OCI-LY1 (cell line): ENCODE data around the gene KCNMB2.

ENCODE experiments used
- H2AFZ ChIP-seq: fragments of 200-600 bp; sonication (generic), shearing (Covaris generic); 2 replicates; pipeline ENCODE4 v1.6.0; 2014; ENCODE audit warnings: antibody characterized with exemption, mild to moderate bottlenecking, low read length
- H3F3A ChIP-seq: fragments of 200-600 bp; sonication (generic), shearing (Covaris generic); 2 replicates; pipeline ENCODE4 v1.6.0; 2014; ENCODE audit warnings: mild to moderate bottlenecking, antibody characterized with exemption, low read length, moderate library complexity; ENCODE audit not compliant: insufficient read depth
- H3K27ac ChIP-seq: fragments of 200-600 bp; sonication (generic); 2 replicates; pipeline ENCODE4 v1.5.1; 2014; ENCODE audit warnings: low read length, mixed run types, mild to moderate bottlenecking, low read depth; ENCODE audit not compliant: poor library complexity, severe bottlenecking
- H3K27me3 ChIP-seq: fragments of 200-600 bp; sonication (generic); 2 replicates; pipeline ENCODE4 v1.6.0; 2014; ENCODE audit warnings: antibody characterized with exemption, mild to moderate bottlenecking, low read length, moderate library complexity; ENCODE audit not compliant: insufficient read depth
- H3K36me3 ChIP-seq: fragments of 200-600 bp; sonication (generic); 2 replicates; pipeline ENCODE4 v1.6.1; 2014; ENCODE audit warnings: mild to moderate bottlenecking, antibody characterized with exemption, low read length, moderate library complexity, mixed read lengths; ENCODE audit not compliant: insufficient read depth
- H3K4me1 ChIP-seq: fragments of 200-600 bp; sonication (generic); 2 replicates; pipeline ENCODE4 v1.5.1; 2014; ENCODE audit warnings: mild to moderate bottlenecking, low read length, moderate library complexity; ENCODE audit not compliant: insufficient read depth, severe bottlenecking
- H3K4me2 ChIP-seq: fragments of 200-600 bp; sonication (generic), shearing (Covaris generic); 2 replicates; pipeline ENCODE4 v1.6.1; 2014; ENCODE audit warnings: low read length
- H3K4me3 ChIP-seq: fragments of 200-600 bp; sonication (generic); 2 replicates; pipeline ENCODE4 v1.5.1; 2014; ENCODE audit warnings: low read length, low read depth, mild to moderate bottlenecking, mixed read lengths; ENCODE audit not compliant: poor library complexity, severe bottlenecking
- H3K79me2 ChIP-seq: fragments of 200-600 bp; shearing (Covaris generic); 2 replicates; pipeline ENCODE4 v1.6.1; 2016; ENCODE audit warnings: mixed run types, low read length, mixed read lengths; ENCODE audit not compliant: insufficient read depth
- H3K9ac ChIP-seq: fragments of 200-600 bp; sonication (generic), shearing (Covaris generic); 2 replicates; pipeline ENCODE4 v1.6.1; 2014; ENCODE audit warnings: mild to moderate bottlenecking, low read length, mixed read lengths
- H3K9me2 ChIP-seq: fragments of 200-600 bp; sonication (generic), shearing (Covaris generic); 2 replicates; pipeline ENCODE4 v1.6.1; 2014; ENCODE audit warnings: low read depth, mild to moderate bottlenecking, low read length, mixed read lengths
- H3K9me3 ChIP-seq: fragments of 200-600 bp; shearing (Covaris generic); 2 replicates; pipeline ENCODE4 v1.6.1; 2014; ENCODE audit warnings: low read length, mixed read lengths
- H4K20me1 ChIP-seq: fragments of 200-600 bp; sonication (generic), shearing (Covaris generic); 2 replicates; pipeline ENCODE4 v1.6.0; 2016; ENCODE audit warnings: mild to moderate bottlenecking, low read length; ENCODE audit not compliant: insufficient read depth
- CTCF ChIP-seq: fragments of 200-600 bp; sonication (generic), shearing (Covaris generic); IDR thresholded peaks from 2 replicates; pipeline ENCODE4 v1.5.1; 2017; ENCODE audit warnings: mild to moderate bottlenecking, antibody characterized with exemption, low read length, moderate library complexity, mixed read lengths
- EZH2 ChIP-seq: fragments of 200-600 bp; sonication (generic), shearing (Covaris generic); IDR thresholded peaks from 2 replicates; pipeline ENCODE4 v1.8.0; 2017; ENCODE audit warnings: borderline replicate concordance, mixed run types, mild to moderate bottlenecking, antibody characterized with exemption, low read length, moderate library complexity, mixed read lengths

KCNMB2 gene

GRCh38 chr3:178810181-178810580 lies 273.9 kb downstream of the KCNMB2 start:
- Histone ChIP-seq H3K4me1 (no peaks in the 10 kb centered on the region), H3K27me3 (no peaks in the 10 kb centered on the region), H3K4me3 (no peak overlapping the region), H4K20me1 (no peaks in the 10 kb centered on the region), H3K79me2 (no peaks in the 10 kb centered on the region), H3F3A (no peaks in the 10 kb centered on the region), H3K27ac (no peak overlapping the region), H3K9me3 (no peaks in the 10 kb centered on the region), H3K4me2 (no peak overlapping the region), H2AFZ (no peak overlapping the region), H3K9me2 (no peaks in the 10 kb centered on the region), H3K36me3 (no peaks in the 10 kb centered on the region), H3K9ac (no peak overlapping the region)
- TF ChIP-seq EZH2 (no peak), CTCF (no peak)

- Histone ChIP-seq H3K4me1 (no peaks in the 10 kb centered on the region), H3K36me3 (no peaks in the 10 kb centered on the region), H3K9me2 (no peaks in the 10 kb centered on the region), H2AFZ (no peak overlapping the region), H3K4me2 (no peak overlapping the region), H3F3A (no peaks in the 10 kb centered on the region), H3K9me3 (no peaks in the 10 kb centered on the region), H3K27ac (no peak overlapping the region), H3K79me2 (no peaks in the 10 kb centered on the region), H3K9ac (no peak overlapping the region), H3K27me3 (no peaks in the 10 kb centered on the region), H3K4me3 (no peak overlapping the region), H4K20me1 (no peaks in the 10 kb centered on the region)
- TF ChIP-seq EZH2 (no peak), CTCF (no peak)
Measured at GRCh38 chr3:178822722-178823121, 286.5 kb downstream of the KCNMB2 start.

DNA sequence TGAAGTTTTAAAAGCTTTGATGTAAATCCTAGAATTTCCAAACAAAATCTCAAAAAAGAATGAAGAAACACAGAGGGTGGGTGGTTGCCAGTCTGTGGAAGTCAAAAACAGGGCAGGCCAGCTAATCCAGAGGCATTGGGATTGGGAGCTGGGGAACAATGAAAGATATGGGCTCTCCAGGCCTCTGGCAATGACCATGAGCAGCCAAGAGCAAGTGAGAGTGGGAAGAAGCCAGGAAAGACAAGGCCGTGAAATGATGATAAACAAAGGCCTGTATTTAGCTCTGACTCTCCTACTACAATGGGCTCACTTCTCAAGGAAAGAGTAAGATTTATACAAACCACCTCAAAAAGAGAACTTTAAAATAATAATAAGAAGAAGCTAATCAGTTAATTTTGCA lies 286.9 kb downstream of the KCNMB2 start:
- no peak overlapping the region for H2AFZ ChIP-seq
- TF ChIP-seq CTCF (no peak), EZH2 (no peak)
- H3F3A ChIP-seq: no peaks in the 10 kb centered on the region
- no peaks in the 10 kb centered on the region for H3K36me3 ChIP-seq
- no peaks in the 10 kb centered on the region for H3K9me3 ChIP-seq
- H3K9me2 ChIP-seq: no peaks in the 10 kb centered on the region
- no peak overlapping the region for H3K4me2 ChIP-seq
- H3K27me3 ChIP-seq: no peaks in the 10 kb centered on the region
- H4K20me1 ChIP-seq: no peaks in the 10 kb centered on the region
- no peaks in the 10 kb centered on the region for H3K79me2 ChIP-seq
- no peak overlapping the region for H3K9ac ChIP-seq
- H3K27ac ChIP-seq: no peak overlapping the region
- no peaks in the 10 kb centered on the region for H3K4me1 ChIP-seq
- no peak overlapping the region for H3K4me3 ChIP-seq
